Stomach (tissue), 9 donors: ENCODE results near the gene PRLR. TPM values are rescaled to one million over a fixed set of nuclear protein-coding genes. Genes with fewer than 3 reads are reported as not detected.
"Not testable (repeated sequence)": the region's sequence is repeated elsewhere in the genome, so short reads cannot be mapped to it uniquely, and the experiment has no call there.

Experiments used
- DNase-seq, 2 donors: peaks; one replicate each; pipeline versions ENCODE4 v3.0.0 to v3.0.0-alpha.2; 2013 to 2019
- H3K27ac ChIP-seq, 5 donors: fragments of 200-600 bp in 4 of 5; sonication (generic) in 4 of 5; one replicate each; pipeline ENCODE4 v1.5.1; 2013 to 2019; ENCODE audit warnings: mild to moderate bottlenecking in 1 of 5, moderate library complexity in 1 of 5
- H3K27me3 ChIP-seq, 3 donors: fragments of 200-600 bp; sonication (generic); one replicate each; pipeline ENCODE4 v1.5.1; 2017 to 2019; ENCODE audit warnings: mixed run types in 1 of 3
- H3K36me3 ChIP-seq, 4 donors: fragments of 200-600 bp; sonication (generic); 1 replicate in 3 of 4; 2 replicates in 1 of 4; pipeline ENCODE4 v1.5.1; 2016 to 2019
- H3K4me1 ChIP-seq, 4 donors: fragments of 200-600 bp; sonication (generic); one replicate each; pipeline ENCODE4 v1.5.1; 2016 to 2019
- H3K4me3 ChIP-seq, 4 donors: fragments of 200-600 bp; sonication (generic) in 3 of 4; one replicate each; pipeline ENCODE4 v1.5.1; 2016 to 2019; ENCODE audit warnings: mild to moderate bottlenecking in 1 of 4
- H3K9me3 ChIP-seq, 4 donors: fragments of 200-600 bp; sonication (generic); one replicate each; pipeline ENCODE4 v1.5.1; 2016 to 2019
- EP300 ChIP-seq: sonication (generic); formaldehyde crosslinking; IDR thresholded peaks from one replicate; pipeline ENCODE4 v1.6.1; 2017; ENCODE audit warnings: antibody characterized with exemption
- POLR2A ChIP-seq, 4 donors: fragments of 450-650 bp; IDR thresholded peaks; one replicate each; pipeline ENCODE4 v1.6.1; 2016; ENCODE audit warnings: antibody characterized with exemption in 4 of 4, control low read depth in 2 of 4, mild to moderate bottlenecking in 1 of 4, moderate library complexity in 1 of 4
- POLR2AphosphoS5 ChIP-seq, 3 donors: sonication (generic); formaldehyde crosslinking; IDR thresholded peaks; one replicate each; pipeline ENCODE4 v1.6.1; 2016; ENCODE audit warnings: antibody characterized with exemption in 3 of 3
- WGBS, 5 donors: extraction: QIAGEN DNeasy Blood & Tissue Kit in 3 of 5; methylation state at CpG; one replicate each; pipeline versions ENCODE4 v1.1.5 to v1.1.7; 2013 to 2018; 5-methylcytosine and 5-hydroxymethylcytosine counted together
- intact Hi-C: fragments of 100-400 bp; cut with DNase I; formaldehyde crosslinking; loops from one replicate; pipeline ENCODE4 v1.15.1; 2023; ENCODE audit warnings: low total_unique reads
- polyA plus RNA-seq, 3 donors: library from polyadenylated mRNA; stranded (reverse); fragments of 200-250 nt; gene quantifications; one replicate each; pipeline ENCODE4 v1.2.3, GENCODE V29; 2013
- total RNA-seq, 5 donors: library from RNA; depleted of rRNA; stranded (reverse); fragments of >200 nt; gene quantifications; one replicate each; pipeline versions ENCODE4 v1.1.0 to v1.2.3, GENCODE V29; 2014 to 2016
- TF ChIP-seq, protein P1 (sequence below), 7 experiments: fragments of 450-650 bp in 4 of 7; fragments of 200-600 bp in 3 of 7; sonication (generic) in 3 of 7; IDR thresholded peaks; one replicate each; pipeline ENCODE4 v1.5.1; 2016 to 2019; ENCODE audit warnings: antibody characterized with exemption in 7 of 7, control low read depth in 2 of 7, mild to moderate bottlenecking in 1 of 7
- donor health status: healthy with polysubstance abuse.
- donor health status: Bipolar disorder and iron deficiency.
- donor health status: healthy.

PRLR gene
- total and polyA plus RNA-seq, 8 donors = 0.56 to 33.2 (median 4.5) TPM; not detected in 1

DNA sequence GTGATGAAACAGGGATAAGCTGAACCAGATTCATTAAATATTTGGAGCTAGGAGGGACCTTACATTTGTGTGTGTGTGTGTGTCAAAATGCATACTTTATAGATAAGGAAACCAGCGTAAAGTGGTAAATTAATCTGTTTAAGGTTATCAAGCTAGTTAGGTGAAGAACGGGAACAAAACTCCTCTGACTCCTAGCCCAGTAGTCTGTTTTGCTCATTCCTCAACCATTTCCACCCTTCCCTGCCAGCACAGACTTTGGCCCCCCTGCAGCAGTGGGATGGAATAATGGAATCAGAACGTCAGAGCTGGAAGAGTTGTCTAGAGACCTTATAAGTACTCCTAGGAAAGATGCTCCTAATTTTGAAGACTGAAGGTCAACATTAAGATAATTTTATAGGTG, 189.0 kb downstream of the PRLR start:
- intact Hi-C loops = no loop called here
- WGBS, 5 donors = 22 to 34% (median 26%) methylated on average over 3 of the region's 3 CpGs
- H3K4me1 ChIP-seq = no peaks in the 10 kb centered on the region
- H3K4me3 ChIP-seq = no peak overlapping the region
- no peak for DNase-seq
- no peak overlapping the region for H3K27ac ChIP-seq
- no peaks in the 10 kb centered on the region for H3K9me3 ChIP-seq
- no peak for TF ChIP-seq POLR2AphosphoS5 (IDR thresholded peaks at IDR 0.05)
- TF ChIP-seq, protein P1, sequence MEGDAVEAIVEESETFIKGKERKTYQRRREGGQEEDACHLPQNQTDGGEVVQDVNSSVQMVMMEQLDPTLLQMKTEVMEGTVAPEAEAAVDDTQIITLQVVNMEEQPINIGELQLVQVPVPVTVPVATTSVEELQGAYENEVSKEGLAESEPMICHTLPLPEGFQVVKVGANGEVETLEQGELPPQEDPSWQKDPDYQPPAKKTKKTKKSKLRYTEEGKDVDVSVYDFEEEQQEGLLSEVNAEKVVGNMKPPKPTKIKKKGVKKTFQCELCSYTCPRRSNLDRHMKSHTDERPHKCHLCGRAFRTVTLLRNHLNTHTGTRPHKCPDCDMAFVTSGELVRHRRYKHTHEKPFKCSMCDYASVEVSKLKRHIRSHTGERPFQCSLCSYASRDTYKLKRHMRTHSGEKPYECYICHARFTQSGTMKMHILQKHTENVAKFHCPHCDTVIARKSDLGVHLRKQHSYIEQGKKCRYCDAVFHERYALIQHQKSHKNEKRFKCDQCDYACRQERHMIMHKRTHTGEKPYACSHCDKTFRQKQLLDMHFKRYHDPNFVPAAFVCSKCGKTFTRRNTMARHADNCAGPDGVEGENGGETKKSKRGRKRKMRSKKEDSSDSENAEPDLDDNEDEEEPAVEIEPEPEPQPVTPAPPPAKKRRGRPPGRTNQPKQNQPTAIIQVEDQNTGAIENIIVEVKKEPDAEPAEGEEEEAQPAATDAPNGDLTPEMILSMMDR (IDR thresholded peaks at IDR 0.05) = no peak
- TF ChIP-seq EP300 = no peak
- no peak for TF ChIP-seq POLR2A (IDR thresholded peaks at IDR 0.05)
- no peaks in the 10 kb centered on the region for H3K27me3 ChIP-seq
- no peaks in the 10 kb centered on the region for H3K36me3 ChIP-seq

DNA sequence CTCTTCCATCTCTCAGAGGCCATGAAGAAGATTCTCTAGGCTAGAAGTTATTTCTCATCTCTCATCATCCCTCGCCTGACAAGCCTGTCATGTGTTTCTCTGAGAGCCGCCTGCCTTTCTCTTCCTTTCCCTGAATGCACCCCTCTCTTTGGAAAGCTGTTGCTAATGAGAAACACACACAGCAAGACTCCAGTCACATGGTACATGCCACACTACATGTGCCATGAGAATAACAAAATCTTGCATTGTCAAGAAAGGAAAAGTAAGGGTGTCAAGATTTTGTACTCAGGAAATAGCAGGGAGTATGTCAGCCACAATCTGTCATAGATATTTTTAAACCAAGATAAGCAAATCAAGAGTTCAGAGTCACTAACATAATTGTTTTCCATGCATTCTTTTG, 191.4 kb downstream of the PRLR start:
- WGBS, 5 donors = 74 to 85% (median 80%) methylated on average over 2 of the region's 2 CpGs
- Histone ChIP-seq H3K4me1 (no peaks in the 10 kb centered on the region), H3K27me3 (no peaks in the 10 kb centered on the region), H3K9me3 (no peaks in the 10 kb centered on the region), H3K4me3 (no peak overlapping the region), H3K27ac (no peak overlapping the region), H3K36me3 (no peaks in the 10 kb centered on the region)
- TF ChIP-seq POLR2AphosphoS5 (IDR thresholded peaks at IDR 0.05) = no peak
- no peak for DNase-seq
- intact Hi-C loops = no loop called here

DNA sequence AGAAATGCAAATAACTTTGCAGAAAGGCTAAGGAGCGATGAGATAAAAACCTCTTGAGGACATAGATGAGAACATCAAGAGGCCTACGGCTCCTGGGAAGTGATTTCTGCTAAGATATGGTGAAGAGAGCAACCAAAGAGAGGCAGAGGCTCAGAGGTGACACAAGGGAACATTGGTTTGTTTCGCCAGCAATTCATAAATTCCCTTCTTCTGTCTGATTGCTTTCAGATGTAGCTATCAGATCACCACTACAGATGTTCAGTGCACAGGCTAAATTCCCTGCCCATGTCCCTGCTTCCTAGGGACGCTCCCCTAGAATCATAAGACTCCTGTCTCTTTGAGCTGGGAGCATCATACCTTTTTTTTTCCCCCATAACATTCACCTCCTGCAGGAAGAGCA, 193.8 kb downstream of the PRLR start:
- DNase-seq = no peak
- H3K4me3 ChIP-seq = no peak overlapping the region
- no peaks in the 10 kb centered on the region for H3K9me3 ChIP-seq
- intact Hi-C loops = no loop called here
- H3K36me3 ChIP-seq = no peaks in the 10 kb centered on the region
- peaks cover 0 to 6% (median 0%) of the 10 kb centered on the region in 3 donors for H3K27me3 ChIP-seq
- no peak overlapping the region for H3K27ac ChIP-seq
- H3K4me1 ChIP-seq = no peaks in the 10 kb centered on the region
- WGBS, 5 donors = 64 to 76% (median 69%) methylated on average over 4 of the region's 4 CpGs
- TF ChIP-seq POLR2AphosphoS5 (IDR thresholded peaks at IDR 0.05) = no peak

DNA sequence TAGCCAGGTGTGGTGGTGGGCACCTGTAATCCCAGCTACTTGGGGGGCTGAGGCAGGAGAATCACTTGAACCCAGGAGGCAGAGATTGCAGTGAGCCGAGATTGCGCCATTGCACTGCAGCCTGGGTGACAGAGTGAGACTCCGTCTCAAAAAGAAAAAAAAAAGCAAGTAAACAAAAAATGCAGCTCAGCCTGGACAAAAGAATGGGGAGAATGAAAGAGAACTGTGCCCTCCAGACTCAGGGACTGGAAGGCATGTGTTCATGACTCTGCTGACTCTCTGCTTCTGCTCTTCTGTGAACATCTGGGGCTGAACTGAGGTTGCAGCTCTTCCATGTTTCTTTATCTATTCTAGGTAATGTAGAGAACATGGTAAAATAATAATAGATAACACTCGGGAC, 194.4 kb downstream of the PRLR start:
- DNase-seq, H3K4me1 ChIP-seq, H3K36me3 ChIP-seq, intact Hi-C loops, H3K27ac ChIP-seq, H3K4me3 ChIP-seq, H3K27me3 ChIP-seq, H3K9me3 ChIP-seq: not testable (repeated sequence)
- WGBS, 5 donors = 56 to 77% (median 70%) methylated on average over 4 of the region's 4 CpGs

DNA sequence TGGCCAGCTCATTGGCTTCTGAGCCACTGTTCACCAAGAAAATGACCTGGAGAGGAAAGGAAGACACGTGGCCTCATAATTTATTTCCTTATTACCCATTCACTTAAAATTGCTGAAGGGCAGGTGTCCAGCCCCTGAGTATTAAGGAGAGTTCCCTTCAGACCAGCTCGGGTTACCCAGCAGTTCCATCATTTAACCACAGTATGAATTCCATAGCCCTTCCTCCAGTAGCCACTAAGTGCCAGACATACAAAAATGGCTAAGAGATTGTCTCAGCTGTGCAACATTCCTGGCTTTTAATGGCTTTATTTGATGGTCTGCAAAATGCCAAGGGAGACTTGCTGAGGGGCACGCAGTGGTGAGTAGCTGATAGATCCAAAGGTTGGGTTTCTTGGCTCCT, 195.0 kb downstream of the PRLR start:
- Histone ChIP-seq H3K27me3 (peaks cover 0 to 6% (median 0%) of the 10 kb centered on the region in 3 donors), H3K4me1 (no peaks in the 10 kb centered on the region), H3K9me3 (no peaks in the 10 kb centered on the region), H3K4me3 (no peak overlapping the region), H3K27ac (no peak overlapping the region), H3K36me3 (no peaks in the 10 kb centered on the region)
- intact Hi-C loops = no loop called here
- no peak for DNase-seq
- TF ChIP-seq POLR2A (IDR thresholded peaks at IDR 0.05) = no peak
- TF ChIP-seq POLR2AphosphoS5 (IDR thresholded peaks at IDR 0.05) = no peak
- TF ChIP-seq EP300 = no peak
- TF ChIP-seq, protein P1 (IDR thresholded peaks at IDR 0.05) = no peak
- 74 to 88% (median 79%) methylated on average over 3 of the region's 3 CpGs for WGBS, 5 donors

DNA sequence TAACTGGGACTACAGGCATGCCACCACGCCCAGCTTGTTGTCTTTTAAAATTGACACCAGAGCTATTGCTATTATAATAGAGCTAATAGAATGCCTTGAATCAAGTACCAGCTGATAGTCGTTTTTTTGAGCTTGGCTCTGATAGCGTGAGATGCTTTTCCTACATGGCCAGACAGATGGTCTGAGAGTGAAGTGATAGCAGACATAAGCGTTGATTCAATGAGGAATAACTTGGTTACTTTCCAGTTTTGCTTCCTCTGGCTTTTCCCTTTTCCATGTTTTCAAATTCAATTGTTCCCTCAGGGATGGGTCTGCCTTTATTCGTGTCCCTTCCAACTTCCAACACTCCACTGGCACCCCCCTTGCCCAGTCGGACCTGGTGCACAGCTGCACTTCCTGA, 197.9 kb downstream of the PRLR start:
- Histone ChIP-seq H3K4me1 (no peaks in the 10 kb centered on the region), H3K36me3 (no peaks in the 10 kb centered on the region)

More for the DNA sequence above, 197.9 kb downstream of the PRLR start:
- 65 to 74% (median 74%) methylated on average over 6 of the region's 6 CpGs for WGBS, 5 donors
- no peak overlapping the region for H3K27ac ChIP-seq
- intact Hi-C loops = no loop called here
- TF ChIP-seq, protein P1 (IDR thresholded peaks at IDR 0.05) = no peak
- no peak for TF ChIP-seq EP300
- TF ChIP-seq POLR2A (IDR thresholded peaks at IDR 0.05) = no peak
- no peak for TF ChIP-seq POLR2AphosphoS5 (IDR thresholded peaks at IDR 0.05)
- no peak overlapping the region for H3K4me3 ChIP-seq
- H3K9me3 ChIP-seq = no peaks in the 10 kb centered on the region
- peaks cover 0 to 6% (median 0%) of the 10 kb centered on the region in 3 donors for H3K27me3 ChIP-seq
- no peak for DNase-seq
